Erythroblast (primary cell): ENCODE data around the gene TUBB4B.

ENCODE experiments used
- DNase-seq, 2 experiments: peaks; one replicate each; lab custom pipeline; 2025; lab: John Stamatoyannopoulos, UW
- GATA1 ChIP-seq: IDR thresholded peaks from 2 replicates; pipeline ENCODE4 v1.6.1; 2011; ENCODE audit warnings: low read depth, mild to moderate bottlenecking, control low read depth, low read length, moderate library complexity
- POLR2A ChIP-seq: IDR thresholded peaks from 2 replicates; pipeline ENCODE4 v1.6.1; 2011; ENCODE audit warnings: mild to moderate bottlenecking, low read length

TUBB4B gene

GRCh38 chr9:137201205-137201868 lies 39.8 kb upstream of the TUBB4B start:
- TF ChIP-seq POLR2A: no peak
- TF ChIP-seq GATA1: no peak
- DNase-seq: no peak

GRCh38 chr9:137202966-137203365 lies 38.1 kb upstream of the TUBB4B start:
- peak in 1 of 2 experiments; percentile 45 for DNase-seq

GRCh38 chr9:137204731-137205125 lies 36.4 kb upstream of the TUBB4B start:
- no peak for DNase-seq
- TF ChIP-seq GATA1 (no peak), POLR2A (no peak)

More at GRCh38 chr9:137202966-137203365, 38.1 kb upstream of the TUBB4B start:
- TF ChIP-seq POLR2A: no peak
- no peak for TF ChIP-seq GATA1

- peak; percentile 94 to 96 for DNase-seq
- peak; percentile 87 for TF ChIP-seq POLR2A
- TF ChIP-seq GATA1: no peak
Observed at GRCh38 chr9:137205126-137206069, 35.7 kb upstream of the TUBB4B start, which contains the start of the genes NDOR1 and TMEM203. TSS of gene NDOR1 (plus strand) at chr9:137205700. CDS start at chr9:137205778, 78 bp downstream. TSS of gene TMEM203 (minus strand) at chr9:137205648. CDS start at chr9:137205414, 234 bp downstream.

- DNase-seq: peak; percentile 64 to 80
- no peak for TF ChIP-seq POLR2A
- TF ChIP-seq GATA1: no peak
Observed at GRCh38 chr9:137206602-137207001, 34.5 kb upstream of the TUBB4B start.

GRCh38 chr9:137211532-137211931 lies 29.6 kb upstream of the TUBB4B start:
- no peak for DNase-seq
- TF ChIP-seq POLR2A: no peak
- TF ChIP-seq GATA1: no peak

GRCh38 chr9:137212520-137212919 lies 28.6 kb upstream of the TUBB4B start:
- no peak for DNase-seq
- TF ChIP-seq GATA1: no peak
- TF ChIP-seq POLR2A: no peak

GRCh38 chr9:137213160-137214060 lies 27.7 kb upstream of the TUBB4B start:
- DNase-seq: peak in 1 of 2 experiments; percentile 38

GRCh38 chr9:137214620-137215019 lies 26.5 kb upstream of the TUBB4B start:
- DNase-seq: no peak

More at GRCh38 chr9:137213160-137214060, 27.7 kb upstream of the TUBB4B start:
- no peak for TF ChIP-seq GATA1

GRCh38 chr9:137215196-137215986 lies 25.7 kb upstream of the TUBB4B start:
- DNase-seq: no peak
- no peak for TF ChIP-seq POLR2A
- TF ChIP-seq GATA1: no peak

More at GRCh38 chr9:137214620-137215019, 26.5 kb upstream of the TUBB4B start:
- TF ChIP-seq POLR2A: no peak

GRCh38 chr9:137216188-137216965 lies 24.7 kb upstream of the TUBB4B start:
- TF ChIP-seq POLR2A (no peak), GATA1 (no peak)
- no peak for DNase-seq
